ENCODE measurements around the gene TARBP1.
"Not testable (repeated sequence)": the region's sequence is repeated elsewhere in the genome, so short reads cannot be mapped to it uniquely, and the experiment has no call there.

TARBP1 gene

GRCh38 chr1:234431255-234431654 lies 47.7 kb downstream of the TARBP1 start:
- no peak for DNase-seq

DNA sequence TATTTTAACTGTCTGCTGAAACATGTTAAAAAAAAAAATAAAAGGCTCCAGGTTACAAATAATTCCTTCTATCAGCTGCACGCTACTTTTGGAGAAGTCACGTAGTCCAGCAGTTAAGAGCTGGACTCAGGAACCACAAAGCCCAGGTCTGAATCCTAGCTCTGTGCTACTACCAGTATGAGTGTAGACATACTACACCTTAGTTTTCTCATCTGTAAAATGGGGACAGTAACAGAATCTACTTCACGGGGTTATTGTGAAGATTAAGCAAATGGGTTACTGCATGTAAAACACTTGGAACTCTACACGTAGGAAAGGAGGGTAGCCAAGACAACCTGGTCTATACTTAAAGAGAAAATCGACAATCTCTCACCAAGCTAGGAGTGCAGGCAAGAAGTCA lies 48.3 kb downstream of the TARBP1 start:
- no peak for DNase-seq

- DNase-seq, result no peak
Observed at GRCh38 chr1:234429434-234429806, 49.6 kb downstream of the TARBP1 start.

DNA sequence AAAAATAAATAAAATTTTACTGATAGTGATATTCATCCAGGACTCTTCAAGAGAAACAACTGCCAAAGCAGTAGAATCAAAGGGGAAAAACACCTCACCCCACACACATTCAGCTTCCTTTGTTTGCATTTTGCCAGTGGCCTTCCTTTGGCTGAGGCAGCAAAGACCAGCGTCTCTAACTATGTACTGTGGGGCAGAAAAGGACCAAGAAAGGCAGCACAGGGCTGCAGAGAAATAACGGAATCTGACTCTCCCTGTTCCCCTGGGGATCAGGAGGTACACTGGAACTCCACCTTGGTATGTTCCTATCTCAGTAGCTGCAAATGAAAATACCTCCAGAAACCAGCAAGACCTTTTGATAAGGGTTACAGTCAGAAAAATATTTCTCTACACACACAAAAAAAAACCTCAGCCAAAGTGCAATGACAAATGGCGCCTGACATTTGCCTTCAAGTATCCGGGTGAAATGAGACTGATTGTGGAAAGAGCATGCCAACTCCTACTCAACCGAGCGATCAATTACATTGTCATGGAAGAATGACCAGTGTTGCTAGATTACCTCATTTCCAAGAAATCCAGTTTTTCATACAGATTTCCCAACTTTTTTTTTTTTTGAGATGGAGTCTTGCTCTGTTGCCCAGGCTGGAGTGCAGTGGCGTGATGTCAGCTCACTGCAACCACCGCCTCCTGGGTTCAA lies 50.9 kb downstream of the TARBP1 start:
- DNase-seq, result no peak

DNA sequence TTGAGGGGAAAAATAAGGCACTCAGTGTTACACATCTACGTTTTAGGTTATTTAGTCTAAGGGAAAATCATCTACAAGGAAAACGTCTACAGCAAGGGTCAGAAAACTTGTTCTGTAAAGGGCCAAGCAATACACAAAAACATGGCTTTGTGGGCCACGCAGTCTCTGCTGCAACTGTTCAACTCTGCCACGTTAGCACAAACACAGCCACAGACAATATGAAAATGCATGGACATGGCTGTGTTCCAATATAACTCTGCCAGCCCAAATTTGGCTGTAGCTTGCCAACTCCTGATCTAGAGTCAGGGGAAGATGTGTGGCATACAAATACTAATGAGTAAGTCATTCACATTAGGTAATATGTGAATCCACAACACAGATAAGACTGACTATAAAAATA lies 65.0 kb downstream of the TARBP1 start:
- no peak for DNase-seq

DNA sequence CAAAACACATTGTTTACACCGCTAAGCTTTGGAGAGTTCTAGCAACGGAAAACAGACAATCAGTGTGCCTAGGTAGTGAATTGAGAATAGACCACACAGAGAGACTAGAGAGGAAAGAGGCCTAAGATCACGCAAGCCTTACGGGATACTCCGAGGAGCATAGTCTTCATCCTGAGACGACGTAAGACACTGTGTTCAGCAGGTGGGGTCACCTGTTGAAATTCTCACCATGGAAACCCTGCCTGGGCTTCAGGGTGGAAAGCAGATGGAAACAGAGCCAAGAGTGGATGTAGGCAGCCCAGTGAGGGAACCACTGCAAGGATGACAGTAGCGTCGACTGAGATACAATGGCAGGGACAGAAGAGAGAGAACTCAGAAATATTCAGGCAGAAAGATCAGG lies 65.5 kb downstream of the TARBP1 start:
- DNase-seq, result no peak

DNA sequence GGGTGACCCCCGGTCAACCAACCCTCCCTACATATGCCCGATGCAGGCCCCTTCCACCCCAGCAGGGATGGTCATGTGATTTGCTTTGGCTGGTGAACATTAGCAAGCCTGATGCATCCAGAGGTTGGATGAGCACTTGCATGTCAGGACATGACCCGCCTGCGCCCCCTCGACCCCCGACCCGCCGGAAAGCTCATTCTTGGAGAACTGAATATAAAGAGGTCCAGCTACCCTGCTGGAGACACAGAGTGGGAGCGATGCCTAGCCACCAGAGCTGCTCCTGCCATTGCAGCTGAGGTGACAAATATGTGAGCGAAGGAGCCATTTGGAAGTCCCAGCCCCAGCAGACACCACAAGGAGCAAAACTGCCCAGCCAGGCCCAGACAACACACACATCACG lies 66.1 kb downstream of the TARBP1 start:
- no peak for DNase-seq

GRCh38 chr1:234409328-234409727 lies 69.7 kb downstream of the TARBP1 start:
- DNase-seq, result peak in 1 of 3 donors; percentile 12

GRCh38 chr1:234408757-234409156 lies 70.2 kb downstream of the TARBP1 start:
- no peak for DNase-seq

DNA sequence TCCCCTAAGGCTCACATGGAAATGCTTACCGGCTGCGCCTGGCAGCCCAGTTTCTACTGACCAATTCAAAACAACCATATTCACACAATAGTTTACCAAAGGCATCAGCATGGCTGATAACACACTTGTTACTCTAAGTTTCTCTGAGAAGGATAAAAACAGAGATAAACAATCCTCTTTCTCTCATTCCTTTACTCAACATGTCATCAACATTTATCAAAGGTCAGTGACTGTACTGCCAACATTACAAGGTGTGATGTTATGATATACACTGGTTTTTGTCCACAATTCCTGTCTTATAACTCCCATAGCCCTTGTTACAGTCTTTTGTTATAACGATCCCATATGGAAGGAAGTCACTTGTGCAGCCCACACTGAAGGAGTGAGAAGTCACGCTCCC lies 72.1 kb downstream of the TARBP1 start:
- no peak for DNase-seq

- DNase-seq, result no peak
Observed at GRCh38 chr1:234405676-234406075, 73.3 kb downstream of the TARBP1 start.

- DNase-seq, result no peak
Observed at GRCh38 chr1:234402939-234403338, 76.0 kb downstream of the TARBP1 start.

DNA sequence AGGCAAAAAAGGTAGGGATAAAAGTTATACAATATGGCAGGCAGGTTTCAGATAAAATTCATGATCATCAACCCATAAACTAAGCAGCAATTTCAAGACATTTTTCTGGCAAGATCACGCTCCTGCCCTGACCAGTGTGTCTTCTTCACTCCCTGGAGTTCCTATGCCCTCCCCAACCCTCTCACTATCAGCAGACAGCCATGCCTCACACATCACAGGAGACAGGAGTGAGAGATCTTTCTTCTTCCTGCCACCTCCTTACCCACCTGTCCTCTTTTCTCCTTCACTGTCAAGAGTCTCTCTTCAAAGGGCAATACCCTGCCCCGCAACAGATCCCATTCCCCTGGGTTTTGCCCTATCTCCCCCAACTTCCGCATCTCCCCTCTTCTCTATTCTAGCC lies 77.3 kb downstream of the TARBP1 start:
- no peak for DNase-seq

DNA sequence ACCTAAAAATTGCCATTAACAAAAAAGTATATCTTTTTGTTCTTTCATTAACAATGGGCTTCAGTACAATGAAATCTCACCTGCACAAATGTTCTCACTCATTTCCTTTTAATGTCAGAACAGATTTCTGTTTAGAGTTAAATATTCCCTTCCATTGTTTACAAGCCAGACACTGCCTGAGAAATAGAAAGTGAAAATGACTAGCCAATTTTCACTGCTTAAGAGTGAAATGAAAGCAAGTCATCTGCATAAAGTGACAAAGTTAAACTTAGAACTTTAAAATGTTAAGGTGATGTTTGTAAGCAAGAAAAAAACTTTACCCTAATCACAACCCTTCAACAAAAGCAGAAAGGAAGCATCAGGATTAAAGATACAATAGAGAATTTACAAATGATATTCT lies 78.2 kb downstream of the TARBP1 start:
- peak; percentile 24 to 55 (median 33) for DNase-seq

GRCh38 chr1:234399515-234399914 lies 79.5 kb downstream of the TARBP1 start:
- DNase-seq, result not testable (repeated sequence)

DNA sequence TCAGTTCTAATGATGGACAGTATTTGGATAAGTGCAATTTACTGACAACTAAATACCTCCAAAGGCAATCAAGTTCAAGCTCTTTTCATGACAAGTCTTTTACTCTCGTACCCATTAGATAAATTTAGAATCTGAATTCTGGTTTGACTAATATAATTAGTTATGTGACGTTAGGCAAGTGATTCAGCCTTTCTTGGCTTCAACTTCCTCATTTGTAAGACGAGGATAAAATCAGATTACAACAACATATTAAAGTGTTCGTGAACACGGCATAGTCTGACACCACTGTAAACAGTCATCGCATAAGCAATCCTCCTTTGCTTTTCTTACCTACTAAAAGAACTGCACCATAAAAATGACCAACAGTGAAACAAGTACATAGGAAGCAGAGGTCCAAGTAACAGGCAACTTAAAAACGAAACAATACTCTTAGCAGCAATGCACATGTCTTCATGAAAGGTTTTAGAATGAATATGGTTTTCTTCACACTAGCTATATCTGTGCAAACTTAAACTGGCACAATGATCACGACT lies 80.1 kb downstream of the TARBP1 start:
- peak; percentile 64 to 96 (median 90) for DNase-seq

- DNase-seq, result no peak
Observed at GRCh38 chr1:234397732-234398131, 81.2 kb downstream of the TARBP1 start.

GRCh38 chr1:234396871-234397270 lies 82.1 kb downstream of the TARBP1 start:
- DNase-seq, result no peak

- no peak for DNase-seq
Observed at GRCh38 chr1:234396092-234396491, 82.9 kb downstream of the TARBP1 start.

DNA sequence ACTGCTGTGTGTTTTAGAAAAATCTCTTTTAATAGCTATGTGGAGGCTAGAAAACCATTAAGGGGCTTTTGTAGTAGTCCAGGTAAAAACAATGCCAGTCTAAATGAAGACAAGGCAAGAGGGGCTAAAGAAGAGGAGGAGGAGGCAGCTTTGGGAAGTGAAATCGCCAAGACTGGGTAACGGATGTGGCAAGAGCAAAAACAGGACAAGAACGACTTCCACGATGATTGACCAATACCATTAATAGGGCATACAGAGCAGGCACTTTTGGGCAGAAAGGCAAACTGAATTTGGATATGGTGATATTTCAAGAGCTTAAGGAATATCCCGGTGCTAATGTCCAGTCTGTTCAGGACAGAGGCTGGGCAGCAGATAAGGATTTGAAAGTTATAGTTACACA lies 83.7 kb downstream of the TARBP1 start:
- DNase-seq, result peak in 2 of 3 donors; percentile 15 to 34

DNA sequence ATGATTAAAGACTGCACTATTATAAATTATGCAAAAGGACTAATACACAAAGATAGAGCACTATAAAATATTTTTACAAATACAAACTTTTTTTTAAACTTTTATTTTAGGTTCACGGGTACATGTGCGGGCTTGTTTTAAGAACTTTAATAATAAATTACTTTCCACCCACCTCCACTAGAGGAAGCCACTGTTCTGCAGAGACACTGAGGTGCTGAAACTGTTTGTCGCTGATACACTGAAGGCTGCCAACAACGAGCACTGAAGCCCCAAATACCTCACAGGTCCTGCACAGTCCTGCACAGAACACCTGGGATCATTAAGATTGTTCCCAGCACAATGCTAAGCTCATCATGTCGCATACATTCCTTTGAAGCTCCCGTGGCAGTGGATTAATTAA lies 85.8 kb downstream of the TARBP1 start:
- no peak for DNase-seq

GRCh38 chr1:234388094-234388493 lies 90.9 kb downstream of the TARBP1 start:
- DNase-seq, result no peak

GRCh38 chr1:234386122-234386521 lies 92.9 kb downstream of the TARBP1 start:
- no peak for DNase-seq

- no peak for DNase-seq
Observed at GRCh38 chr1:234381699-234382555, 97.1 kb downstream of the TARBP1 start.
